GM19468 (cell line): Measurements from ENCODE around the gene TAPT1.
"Not testable (repeated sequence)": the region's sequence is repeated elsewhere in the genome, so short reads cannot be mapped to it uniquely, and the experiment has no call there.

Source experiments
- ATAC-seq: cut with Tn5 transposase; IDR thresholded peaks from one replicate; pipeline ENCODE4 v1.9.1; 2021; ENCODE audit warnings: mild to moderate bottlenecking, moderate library complexity, moderate number of reproducible peaks; ENCODE audit not compliant: unreplicated experiment; ENCODE audit errors: extremely low read depth

The TAPT1 gene

GRCh38 chr4:16225863-16226815 lies at the start of gene TAPT1:
TSS of gene TAPT1 (minus strand) at chr4:16226471. CDS start at chr4:16226457, 14 bp downstream.
- ATAC-seq: peak; percentile 41

- ATAC-seq: no peak
These were observed 45.1 kb upstream of the TAPT1 start for GRCh38 chr4:16271411-16271810.

- no peak for ATAC-seq
These were observed 44.4 kb upstream of the TAPT1 start for GRCh38 chr4:16270454-16271328.

- not testable (repeated sequence) for ATAC-seq
These were observed 43.6 kb upstream of the TAPT1 start for GRCh38 chr4:16269742-16270453.

GRCh38 chr4:16269240-16269639 lies 43.0 kb upstream of the TAPT1 start:
- no peak for ATAC-seq

- ATAC-seq: no peak
These were observed 42.0 kb upstream of the TAPT1 start for GRCh38 chr4:16268290-16268689.

- ATAC-seq: no peak
These were observed 41.4 kb upstream of the TAPT1 start for GRCh38 chr4:16267639-16268038.

- ATAC-seq: no peak
These were observed 39.5 kb upstream of the TAPT1 start for GRCh38 chr4:16265820-16266219.

- no peak for ATAC-seq
These were observed 38.5 kb upstream of the TAPT1 start for GRCh38 chr4:16264798-16265197.

GRCh38 chr4:16263056-16263455 lies 36.8 kb upstream of the TAPT1 start:
- ATAC-seq: no peak

GRCh38 chr4:16262188-16262587 lies 35.9 kb upstream of the TAPT1 start:
- ATAC-seq: no peak

- no peak for ATAC-seq
These were observed 35.1 kb upstream of the TAPT1 start for GRCh38 chr4:16261313-16261878.

GRCh38 chr4:16259889-16260246 lies 33.6 kb upstream of the TAPT1 start:
- no peak for ATAC-seq

GRCh38 chr4:16259241-16259888 lies 33.1 kb upstream of the TAPT1 start:
- ATAC-seq: no peak

- no peak for ATAC-seq
These were observed 31.3 kb upstream of the TAPT1 start for GRCh38 chr4:16257611-16258010.

GRCh38 chr4:16256343-16256742 lies 30.1 kb upstream of the TAPT1 start:
- no peak for ATAC-seq

GRCh38 chr4:16255730-16256129 lies 29.5 kb upstream of the TAPT1 start:
- no peak for ATAC-seq

GRCh38 chr4:16253127-16253960 lies 27.1 kb upstream of the TAPT1 start:
- ATAC-seq: no peak
